Liver (tissue), 3 donors: ENCODE measurements around the gene ZNF490.

Experiments used
- CTCF ChIP-seq: fragments of 150-350 bp; IDR thresholded peaks from 2 replicates; pipeline ENCODE4 v1.5.1; 2017; ENCODE audit warnings: improper control_type of control experiment, low read depth, low read length; ENCODE audit not compliant: missing input control
- EGR1 ChIP-seq, 2 donors: IDR thresholded peaks; 2 replicates each; pipeline ENCODE4 v1.6.1; 2016 to 2018; ENCODE audit warnings: antibody characterized with exemption in 2 of 2, low read depth in 2 of 2
- FOXA1 ChIP-seq: IDR thresholded peaks from 2 replicates; pipeline ENCODE4 v1.6.1; 2016; ENCODE audit warnings: antibody characterized with exemption
- FOXA2 ChIP-seq: IDR thresholded peaks from 2 replicates; pipeline ENCODE4 v1.6.1; 2016; ENCODE audit warnings: antibody characterized with exemption
- GABPA ChIP-seq, 2 donors: IDR thresholded peaks in 1 of 2; conservative IDR thresholded peaks in 1 of 2; 2 replicates each; pipeline ENCODE4 v1.6.1; 2016; ENCODE audit warnings: antibody characterized with exemption in 2 of 2, mild to moderate bottlenecking in 1 of 2, moderate library complexity in 1 of 2
- MAX ChIP-seq: IDR thresholded peaks from 2 replicates; pipeline ENCODE4 v1.6.1; 2016; ENCODE audit warnings: antibody characterized with exemption
- REST ChIP-seq: IDR thresholded peaks from 2 replicates; pipeline ENCODE4 v1.6.1; 2016; ENCODE audit warnings: antibody characterized with exemption, mild to moderate bottlenecking
- SP1 ChIP-seq: IDR thresholded peaks from 2 replicates; pipeline ENCODE4 v1.6.1; 2018; ENCODE audit warnings: antibody characterized with exemption, mild to moderate bottlenecking
- ZBTB33 ChIP-seq: IDR thresholded peaks from 2 replicates; pipeline ENCODE4 v1.6.1; 2016; ENCODE audit warnings: antibody characterized with exemption
- donor health status: healthy.
- donor health status: healthy.

GRCh38 chr19:12642506-12642905, 31.9 kb upstream of the ZNF490 start:
- TF ChIP-seq REST (no peak), CTCF (no peak), GABPA (IDR thresholded peaks at IDR 0.05 in 1 of 2, conservative IDR thresholded peaks at IDR 0.05 in 1 of 2) (no peak), ZBTB33 (no peak), FOXA1 (no peak), MAX (no peak), SP1 (no peak), FOXA2 (no peak), EGR1 (IDR thresholded peaks at IDR 0.05; ENCODE audit: low read depth in 2 of 2) (no peak)
